ENCODE results near the gene ZNF358. TPM values are rescaled to one million over a fixed set of nuclear protein-coding genes. Genes with fewer than 3 reads are reported as not detected.

ZNF358 gene
- total RNA-seq, 4 donors from 2014 or later: 77.1 to 124 (median 95.3) TPM

- no peak overlapping the region for H3K27ac ChIP-seq
- H3K4me1 ChIP-seq: no peaks in the 10 kb centered on the region
- peaks cover 0 to 16% (median 0%) of the 10 kb centered on the region in 3 donors for H3K36me3 ChIP-seq
- no peak for DNase-seq
- H3K27me3 ChIP-seq: no peaks in the 10 kb centered on the region
- no peak overlapping the region for H3K4me3 ChIP-seq
- no peak for TF ChIP-seq POLR2A (IDR thresholded peaks at IDR 0.05)
- no peak for TF ChIP-seq CTCF (IDR thresholded peaks at IDR 0.05)
- H3K9me3 ChIP-seq: no peaks in the 10 kb centered on the region
Measured at GRCh38 chr19:7564866-7565265, 49.0 kb downstream of the ZNF358 start.

- TF ChIP-seq POLR2A (IDR thresholded peaks at IDR 0.05): no peak
- TF ChIP-seq CTCF (IDR thresholded peaks at IDR 0.05): no peak
- no peaks in the 10 kb centered on the region for H3K9me3 ChIP-seq
Measured at GRCh38 chr19:7565332-7565731, 49.4 kb downstream of the ZNF358 start.

More at GRCh38 chr19:7565332-7565731, 49.4 kb downstream of the ZNF358 start:
- no peak overlapping the region for H3K4me3 ChIP-seq
- no peaks in the 10 kb centered on the region for H3K27me3 ChIP-seq
- H3K27ac ChIP-seq: no peak overlapping the region
- no peak for DNase-seq
- H3K4me1 ChIP-seq: no peaks in the 10 kb centered on the region
- peaks cover 0 to 13% (median 0%) of the 10 kb centered on the region in 3 donors for H3K36me3 ChIP-seq

Small RNAs within 50 kb of the gene (small RNA-seq; reads per million reads assigned to genes)
- 0 reads per million in 2 donors for gene AC008878.2

Other genes with a start within 250 kb of the ZNF358 start
- gene INSR, start 221.7 kb upstream of the ZNF358 start, total RNA-seq: 100 to 1,000 TPM; 125 to 191 (median 167) TPM
- gene ARHGEF18, start 167.2 kb upstream of the ZNF358 start, total RNA-seq: 100 to 1,000 TPM in 3 of 4 donors, 10 to 100 TPM in 1; 75.9 to 139 (median 111) TPM
- 10 to 100 TPM in 2 of 4 donors, 1 to 10 TPM in 1, not detected in 1; 8.2 to 14.3 (median 10.3) TPM for gene PEX11G, start 27.1 kb upstream of the ZNF358 start, total RNA-seq
- 10 to 100 TPM; 18.0 to 37.1 (median 21.9) TPM for gene MCOLN1, start 6.5 kb downstream of the ZNF358 start, total RNA-seq
- gene PNPLA6, start 19.6 kb downstream of the ZNF358 start, total RNA-seq: 100 to 1,000 TPM; 181 to 296 (median 234) TPM
- 10 to 100 TPM; 24.8 to 71.7 (median 60.3) TPM for gene CAMSAP3, start 79.8 kb downstream of the ZNF358 start, total RNA-seq
- 10 to 100 TPM; 26.6 to 61.9 (median 33.7) TPM for gene XAB2, start 113.4 kb downstream of the ZNF358 start, total RNA-seq
- gene PET100, start 113.7 kb downstream of the ZNF358 start, total RNA-seq: 100 to 1,000 TPM in 1 of 4 donors, 10 to 100 TPM in 3; 12.6 to 102 (median 14.5) TPM
- 10 to 100 TPM in 1 of 4 donors, 1 to 10 TPM in 2, not detected in 1; 2.3 to 13.4 (median 7.8) TPM for gene PCP2, start 117.6 kb downstream of the ZNF358 start, total RNA-seq
- 100 to 1,000 TPM; 117 to 245 (median 199) TPM for gene STXBP2, start 121.0 kb downstream of the ZNF358 start, total RNA-seq
- not detected for gene RETN, start 152.9 kb downstream of the ZNF358 start, total RNA-seq
- not detected for gene MCEMP1, start 161.0 kb downstream of the ZNF358 start, total RNA-seq
- 10 to 100 TPM; 18.2 to 55.8 (median 54.0) TPM for gene TRAPPC5, start 164.7 kb downstream of the ZNF358 start, total RNA-seq
- gene FCER2, start 186.0 kb downstream of the ZNF358 start, total RNA-seq: 10 to 100 TPM in 1 of 4 donors, 1 to 10 TPM in 1, not detected in 2; 2.0 to 10.7 TPM
- gene CLEC4G, start 216.0 kb downstream of the ZNF358 start, total RNA-seq: 1 to 10 TPM in 1 of 4 donors, not detected in 3; 1.1 TPM
- 10 to 100 TPM in 1 of 4 donors, 1 to 10 TPM in 3; 1.6 to 31.4 (median 5.2) TPM for gene CD209, start 231.4 kb downstream of the ZNF358 start, total RNA-seq
- not detected for gene CLEC4M, start 247.1 kb downstream of the ZNF358 start, total RNA-seq